GM19467 (cell line): ENCODE results near the gene ENAM.

Source experiments
- ATAC-seq: cut with Tn5 transposase; IDR thresholded peaks from one replicate; pipeline ENCODE4 v1.9.1; 2021; ENCODE audit warnings: mild to moderate bottlenecking, moderate library complexity; ENCODE audit not compliant: unreplicated experiment

Gene ENAM

GRCh38 chr4:70628444-70628843, at the start of gene ENAM:
ENAM (plus strand) TSS chr4:70628744; CDS start chr4:70629501, 757 bp downstream.
- ATAC-seq, result no peak

- no peak for ATAC-seq
These were observed 46.6 kb upstream of the ENAM start for GRCh38 chr4:70581980-70582379.

- ATAC-seq, result no peak
These were observed 44.4 kb upstream of the ENAM start for GRCh38 chr4:70583952-70584834.

- ATAC-seq, result no peak
These were observed 41.7 kb upstream of the ENAM start for GRCh38 chr4:70586841-70587240.

- peak; percentile 95 for ATAC-seq
These were observed 38.8 kb upstream of the ENAM start for GRCh38 chr4:70589785-70590184.

- no peak for ATAC-seq
These were observed 36.5 kb upstream of the ENAM start, which contains the start of gene AMBN for GRCh38 chr4:70591955-70592582. AMBN (plus strand) TSS chr4:70592256; CDS start chr4:70592359, 103 bp downstream.

GRCh38 chr4:70594196-70594595, 34.3 kb upstream of the ENAM start:
- ATAC-seq, result no peak

GRCh38 chr4:70600305-70600704, 28.2 kb upstream of the ENAM start:
- no peak for ATAC-seq

GRCh38 chr4:70600977-70601376, 27.6 kb upstream of the ENAM start:
- no peak for ATAC-seq

- peak; percentile 96 for ATAC-seq
These were observed 27.0 kb upstream of the ENAM start for GRCh38 chr4:70601422-70602039.

- no peak for ATAC-seq
These were observed 24.7 kb upstream of the ENAM start for GRCh38 chr4:70603856-70604255.

- no peak for ATAC-seq
These were observed 22.1 kb upstream of the ENAM start for GRCh38 chr4:70606459-70606858.

- no peak for ATAC-seq
These were observed 21.1 kb upstream of the ENAM start for GRCh38 chr4:70607334-70607853.

GRCh38 chr4:70608324-70608723, 20.2 kb upstream of the ENAM start:
- no peak for ATAC-seq

GRCh38 chr4:70613306-70614183, 15.0 kb upstream of the ENAM start:
- peak; percentile 62 for ATAC-seq

GRCh38 chr4:70614184-70614555, 14.4 kb upstream of the ENAM start:
- no peak for ATAC-seq

GRCh38 chr4:70619288-70619687, 9.3 kb upstream of the ENAM start:
- no peak for ATAC-seq

- no peak for ATAC-seq
These were observed 8.8 kb upstream of the ENAM start for GRCh38 chr4:70619778-70620177.

- ATAC-seq, result no peak
These were observed 5.2 kb upstream of the ENAM start for GRCh38 chr4:70623323-70623722.

GRCh38 chr4:70624226-70624793, 4.2 kb upstream of the ENAM start:
- no peak for ATAC-seq
